PC-3 (cell line): ENCODE measurements around the gene IBTK. TPM values are rescaled to one million over a fixed set of nuclear protein-coding genes. Genes with fewer than 3 reads are reported as not detected.
A peak's percentile ranks its signal among the peaks of the same experiment; 100 is the strongest.

Experiments used
- ATAC-seq: fragments of 200-7000 bp; cut with Tn5 transposase; 2 replicates; pipeline ENCODE4 v1.9.1; 2020; ENCODE audit warnings: mild to moderate bottlenecking, moderate library complexity
- BruUV-seq: library from RNA; stranded (reverse); fragments of 400-500 nt; replicated peaks from 2 replicates; lab custom pipeline; 2021; lab: Mats Ljungman, UMichigan
- CTCF ChIA-PET: fragments of 300-600 bp; sonication (Branson Sonifier 250); formaldehyde crosslinking; loops from one replicate; lab custom pipeline; 2022; ENCODE audit warnings: antibody characterized with exemption; lab: Charles Lee
- POLR2A ChIA-PET: fragments of 300-600 bp; sonication (Branson Sonifier 250); formaldehyde crosslinking; loops from one replicate; lab custom pipeline; 2022; ENCODE audit warnings: antibody characterized with exemption; ENCODE audit not compliant: unreplicated experiment; lab: Charles Lee
- DNase-seq: peaks from one replicate; pipeline ENCODE4 v3.0.0-alpha.2; 2015
- H2AFZ ChIP-seq: fragments of 300-600 bp; sonication (generic); 2 replicates; pipeline ENCODE4 v1.6.0; 2016; ENCODE audit warnings: antibody characterized with exemption, low read length
- H3F3A ChIP-seq: fragments of 300-600 bp; sonication (generic); one replicate; pipeline ENCODE4 v1.6.0; 2017; ENCODE audit warnings: antibody characterized with exemption, low read length, control low read depth, mild to moderate bottlenecking; ENCODE audit not compliant: unreplicated experiment
- H3K27ac ChIP-seq: fragments of 300-600 bp; sonication (generic); 2 replicates; pipeline ENCODE4 v1.5.1; 2016; ENCODE audit warnings: mild to moderate bottlenecking, low read length
- H3K27me3 ChIP-seq: fragments of 300-600 bp; sonication (generic); 2 replicates; pipeline ENCODE4 v1.6.1; 2016; ENCODE audit warnings: low read length, mixed read lengths
- H3K36me3 ChIP-seq: fragments of 300-600 bp; sonication (generic); 2 replicates; pipeline ENCODE4 v1.6.1; 2016; ENCODE audit warnings: low read depth, mixed run types, low read length, mixed read lengths
- H3K4me1 ChIP-seq: fragments of 300-600 bp; sonication (generic); 2 replicates; pipeline ENCODE4 v1.5.1; 2016; ENCODE audit warnings: low read length; ENCODE audit not compliant: insufficient read depth
- H3K4me2 ChIP-seq: fragments of 300-600 bp; sonication (generic); 2 replicates; pipeline ENCODE4 v1.6.0; 2016; ENCODE audit warnings: low read length
- H3K4me3 ChIP-seq: fragments of 300-600 bp; sonication (generic); 2 replicates; pipeline ENCODE4 v1.5.1; 2016; ENCODE audit warnings: mild to moderate bottlenecking, low read length, mixed read lengths
- H3K79me2 ChIP-seq: fragments of 300-600 bp; sonication (generic); 2 replicates; pipeline ENCODE4 v1.6.1; 2017; ENCODE audit warnings: low read length, mixed read lengths
- H3K9ac ChIP-seq: fragments of 300-600 bp; sonication (generic); 2 replicates; pipeline ENCODE4 v1.6.0; 2016; ENCODE audit warnings: mild to moderate bottlenecking, low read length
- H3K9me2 ChIP-seq: fragments of 300-600 bp; sonication (generic); replicated peaks from 2 replicates; pipeline ENCODE4 v1.6.1; 2016; ENCODE audit warnings: mixed run types, low read length, mixed read lengths
- H3K9me3 ChIP-seq: fragments of 300-600 bp; sonication (generic); 2 replicates; pipeline ENCODE4 v1.6.1; 2016; ENCODE audit warnings: low read length, mixed read lengths
- H4K20me1 ChIP-seq: fragments of 300-600 bp; sonication (generic); 2 replicates; pipeline ENCODE4 v1.6.1; 2016; ENCODE audit warnings: low read length, mixed read lengths
- EZH2 ChIP-seq: fragments of 300-600 bp; sonication (generic); IDR thresholded peaks from one replicate; pipeline ENCODE4 v1.6.1; 2017; ENCODE audit warnings: antibody characterized with exemption, mild to moderate bottlenecking, low read length; ENCODE audit not compliant: unreplicated experiment
- EZH2phosphoT487 ChIP-seq: fragments of 300-600 bp; sonication (generic); IDR thresholded peaks from 2 replicates; pipeline ENCODE4 v1.6.1; 2018; ENCODE audit warnings: mild to moderate bottlenecking, antibody characterized with exemption, low read length, borderline replicate concordance
- intact Hi-C: fragments of 100-400 bp; cut with micrococcal nuclease; formaldehyde crosslinking; loops from 2 replicates; pipeline ENCODE4 v1.9.0; 2023
- total RNA-seq: library from RNA; depleted of rRNA; stranded (reverse); fragments of >200 nt; gene quantifications from 2 replicates; pipeline ENCODE4 v1.2.3, GENCODE V29; 2014
- TF ChIP-seq, protein P1 (sequence below): fragments of 300-600 bp; sonication (generic); conservative IDR thresholded peaks from 2 replicates; pipeline ENCODE4 v1.5.1; 2017; ENCODE audit warnings: antibody characterized with exemption, low read depth, mild to moderate bottlenecking, low read length

Gene IBTK
- total RNA-seq, 1 experiment from 2014 or later: 17.2 TPM

DNA sequence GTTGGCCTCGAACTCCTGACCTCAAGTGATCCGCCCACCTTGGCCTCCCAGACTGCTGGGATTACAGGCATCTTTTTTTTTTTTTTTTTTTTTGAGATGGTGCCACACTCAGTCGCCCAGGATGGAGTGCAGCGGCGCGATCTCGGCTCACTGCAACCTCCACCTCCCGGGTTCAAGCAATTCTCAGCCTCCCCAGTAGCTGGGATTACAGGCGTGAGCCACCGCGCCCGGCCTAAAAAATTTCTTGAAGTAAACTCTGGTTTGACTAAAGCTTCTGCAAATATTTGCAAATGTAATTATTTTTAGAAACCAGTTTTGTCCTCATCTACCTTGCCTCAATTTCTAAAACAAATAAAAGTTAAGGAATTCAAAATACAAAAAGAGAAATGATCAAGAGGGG, 1.2 kb downstream of the IBTK start:
- ChIA-PET CTCF (no interaction called here), POLR2A (no interaction called here)
- ATAC-seq: no peak

DNA sequence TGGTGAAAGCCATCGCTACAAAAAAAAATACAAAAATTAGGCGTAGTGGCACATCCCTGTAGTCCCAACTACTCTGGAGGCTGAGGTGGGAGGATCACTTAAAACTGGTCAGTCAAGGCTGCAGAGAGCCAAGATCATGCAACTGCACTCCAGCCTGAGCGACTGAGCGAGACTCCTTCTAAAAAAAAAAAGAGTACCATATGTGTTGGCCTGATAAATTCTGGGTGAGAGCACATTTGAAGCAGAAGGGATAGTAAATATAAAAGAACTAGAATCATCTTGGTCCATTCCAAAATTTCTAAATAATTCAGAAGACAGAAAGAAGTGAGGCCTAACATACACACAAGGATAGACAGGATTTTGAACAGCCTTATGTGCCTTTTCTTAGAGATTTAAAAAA, 2.2 kb downstream of the IBTK start:
- H3K9ac ChIP-seq: peak overlapping the region; percentile 96; the same call in 1 of the 2 replicates
- H3K27ac ChIP-seq: no peak overlapping the region
- peaks cover 3% of the 10 kb centered on the region for H3F3A ChIP-seq
- TF ChIP-seq, protein P1, sequence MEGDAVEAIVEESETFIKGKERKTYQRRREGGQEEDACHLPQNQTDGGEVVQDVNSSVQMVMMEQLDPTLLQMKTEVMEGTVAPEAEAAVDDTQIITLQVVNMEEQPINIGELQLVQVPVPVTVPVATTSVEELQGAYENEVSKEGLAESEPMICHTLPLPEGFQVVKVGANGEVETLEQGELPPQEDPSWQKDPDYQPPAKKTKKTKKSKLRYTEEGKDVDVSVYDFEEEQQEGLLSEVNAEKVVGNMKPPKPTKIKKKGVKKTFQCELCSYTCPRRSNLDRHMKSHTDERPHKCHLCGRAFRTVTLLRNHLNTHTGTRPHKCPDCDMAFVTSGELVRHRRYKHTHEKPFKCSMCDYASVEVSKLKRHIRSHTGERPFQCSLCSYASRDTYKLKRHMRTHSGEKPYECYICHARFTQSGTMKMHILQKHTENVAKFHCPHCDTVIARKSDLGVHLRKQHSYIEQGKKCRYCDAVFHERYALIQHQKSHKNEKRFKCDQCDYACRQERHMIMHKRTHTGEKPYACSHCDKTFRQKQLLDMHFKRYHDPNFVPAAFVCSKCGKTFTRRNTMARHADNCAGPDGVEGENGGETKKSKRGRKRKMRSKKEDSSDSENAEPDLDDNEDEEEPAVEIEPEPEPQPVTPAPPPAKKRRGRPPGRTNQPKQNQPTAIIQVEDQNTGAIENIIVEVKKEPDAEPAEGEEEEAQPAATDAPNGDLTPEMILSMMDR: no peak
- TF ChIP-seq EZH2phosphoT487 (no peak), EZH2 (no peak)
- POLR2A ChIA-PET: no interaction called here
- no peaks in the 10 kb centered on the region; the same call in none of the 2 replicates for H3K36me3 ChIP-seq
- H3K4me3 ChIP-seq: peak overlapping the region; percentile 84; the same call in 1 of the 2 replicates
- H4K20me1 ChIP-seq: peaks cover 19% of the 10 kb centered on the region; the same call in 1 of the 2 replicates
- H3K27me3 ChIP-seq: no peaks in the 10 kb centered on the region
- H3K4me1 ChIP-seq: peaks cover 38% of the 10 kb centered on the region
- DNase-seq: no peak
- no peaks in the 10 kb centered on the region for H3K9me3 ChIP-seq
- intact Hi-C loops: loop anchor here (5.0 to 10.0 kb wide), 3 partner anchors 632 to 949 kb away; partner anchors contain the start of genes DOP1A, PGM3, RWDD2A and UBE3D
- no peaks in the 10 kb centered on the region for H3K9me2 ChIP-seq
- BruUV-seq: no TSS peak
- peaks cover 75% of the 10 kb centered on the region for H3K79me2 ChIP-seq
- no peak overlapping the region for H2AFZ ChIP-seq
- no peak for ATAC-seq
- peak overlapping the region; percentile 99 for H3K4me2 ChIP-seq
- CTCF ChIA-PET: no interaction called here

More for the DNA sequence above, 1.2 kb downstream of the IBTK start:
- H3F3A ChIP-seq: peaks cover 3% of the 10 kb centered on the region
- H3K4me2 ChIP-seq: peak overlapping the region; percentile 99
- no TSS peak for BruUV-seq
- peak overlapping the region; percentile 100 for H3K27ac ChIP-seq
- peaks cover 38% of the 10 kb centered on the region for H3K4me1 ChIP-seq
- TF ChIP-seq, protein P1: no peak
- no peak for TF ChIP-seq EZH2phosphoT487
- H4K20me1 ChIP-seq: peaks cover 19% of the 10 kb centered on the region; the same call in 1 of the 2 replicates
- no peaks in the 10 kb centered on the region; the same call in none of the 2 replicates for H3K36me3 ChIP-seq
- H3K9ac ChIP-seq: peak overlapping the region; percentile 96
- H3K9me2 ChIP-seq: no peaks in the 10 kb centered on the region
- peaks cover 65% of the 10 kb centered on the region for H3K79me2 ChIP-seq
- DNase-seq: peak; percentile 3
- H3K9me3 ChIP-seq: no peaks in the 10 kb centered on the region
- intact Hi-C loops: loop anchor here (5.0 to 10.0 kb wide), 3 partner anchors 631 to 948 kb away; partner anchors contain the start of genes DOP1A, PGM3, RWDD2A and UBE3D
- peak overlapping the region; percentile 84 for H3K4me3 ChIP-seq
- H3K27me3 ChIP-seq: no peaks in the 10 kb centered on the region
- peak overlapping the region; percentile 86; the same call in 1 of the 2 replicates for H2AFZ ChIP-seq

DNA sequence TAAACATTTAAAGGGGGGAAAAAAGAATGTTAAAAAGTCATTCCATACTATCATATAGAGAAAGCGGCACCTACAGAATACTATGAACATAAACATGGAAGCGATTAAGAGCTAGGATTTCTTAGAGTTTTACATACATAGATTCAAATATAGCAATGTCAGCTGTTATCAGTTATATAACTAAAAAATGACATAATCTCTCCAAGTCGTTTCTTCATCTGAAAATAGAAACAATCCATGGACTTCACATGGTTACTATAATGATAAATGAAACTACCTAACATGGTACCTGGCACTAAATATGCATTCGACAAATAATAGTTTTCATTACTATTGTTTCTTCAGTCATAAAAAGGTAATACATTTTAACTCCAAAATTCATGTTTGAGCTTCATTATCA, 3.7 kb downstream of the IBTK start:
- Histone ChIP-seq H3K79me2 (peaks cover 87% of the 10 kb centered on the region), H3K27ac (no peak overlapping the region), H3K9ac (no peak overlapping the region), H3K36me3 (peaks cover 5% of the 10 kb centered on the region), H3K9me3 (no peaks in the 10 kb centered on the region), H3K4me2 (no peak overlapping the region; the same call in 1 of the 2 replicates), H3K27me3 (no peaks in the 10 kb centered on the region), H3K4me3 (no peak overlapping the region), H3F3A (peaks cover 3% of the 10 kb centered on the region), H2AFZ (no peak overlapping the region), H3K4me1 (peaks cover 33% of the 10 kb centered on the region), H3K9me2 (no peaks in the 10 kb centered on the region), H4K20me1 (peaks cover 19% of the 10 kb centered on the region; the same call in 1 of the 2 replicates)
- ChIA-PET CTCF (no interaction called here), POLR2A (no interaction called here)
- ATAC-seq: no peak
- DNase-seq: no peak
- BruUV-seq: no TSS peak
- intact Hi-C loops: loop anchor here (10.0 kb wide), 1 partner anchor 951 kb away; the partner anchor contains the start of genes PGM3 and RWDD2A
- TF ChIP-seq EZH2phosphoT487 (no peak), EZH2 (no peak)
- TF ChIP-seq, protein P1: no peak
